Dermis blood vessel endothelial cell (primary cell): ENCODE measurements around the gene CDKN2B-AS1. TPM values are rescaled to one million over a fixed set of nuclear protein-coding genes. Genes with fewer than 3 reads are reported as not detected.
"Not testable (repeated sequence)": the region's sequence is repeated elsewhere in the genome, so short reads cannot be mapped to it uniquely, and the experiment has no call there.

Experiments
- DNase-seq: peaks from one replicate; pipeline ENCODE4 v3.0.0; 2010
- total RNA-seq: library from RNA; depleted of rRNA; stranded (reverse); fragments of >200 nt; gene quantifications from 2 replicates; pipeline ENCODE4 v1.2.3, GENCODE V29; 2014

Gene CDKN2B-AS1
- total RNA-seq, 1 donor from 2014 or later: 2.2 TPM

- DNase-seq: no peak
These were observed 51.8 kb downstream of the CDKN2B-AS1 start for GRCh38 chr9:22046243-22046885.

DNA sequence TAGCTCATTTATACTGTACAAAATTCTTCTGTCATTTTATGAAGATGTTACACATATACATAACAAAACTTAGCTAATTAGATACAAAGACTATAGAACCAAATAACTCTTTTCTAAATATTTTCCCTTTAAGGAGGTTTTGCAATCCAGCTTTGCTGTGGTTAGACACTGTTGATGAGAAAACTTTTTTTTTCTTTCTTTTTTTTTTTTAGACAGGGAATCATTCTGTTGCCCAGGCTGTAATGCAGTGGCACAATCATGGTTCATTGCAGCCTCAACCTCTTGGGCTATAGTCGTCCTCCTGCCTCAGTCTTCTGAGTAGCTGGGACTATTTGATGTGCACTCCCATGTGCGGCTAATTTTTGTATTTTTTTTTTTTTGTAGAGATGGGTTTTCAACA is 53.0 kb downstream of the CDKN2B-AS1 start:
- DNase-seq: no peak

DNA sequence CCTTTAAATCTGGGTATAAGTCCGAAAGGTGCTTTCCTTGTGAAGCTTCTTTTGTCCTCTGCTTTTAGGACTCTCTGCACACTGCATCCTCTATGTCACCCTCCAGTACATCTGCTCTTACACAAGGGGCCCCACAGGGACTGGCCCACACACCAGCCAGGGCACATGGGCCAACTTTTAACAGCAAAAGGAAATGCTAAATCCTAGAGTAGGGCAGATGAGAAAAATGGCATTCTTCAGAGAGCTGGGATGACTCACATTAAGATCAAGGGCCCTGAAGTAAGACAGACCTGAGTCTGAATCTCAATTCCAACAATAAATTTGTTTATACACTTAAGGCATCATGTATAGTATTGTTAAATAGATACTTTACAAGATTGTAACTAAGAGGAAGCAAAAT is 54.8 kb downstream of the CDKN2B-AS1 start:
- DNase-seq: peak; percentile 24

- DNase-seq: peak; percentile 83
These were observed 56.3 kb downstream of the CDKN2B-AS1 start for GRCh38 chr9:22050924-22051323.

GRCh38 chr9:22052376-22052945 is 57.9 kb downstream of the CDKN2B-AS1 start:
- DNase-seq: peak; percentile 94

- DNase-seq: peak; percentile 15
These were observed 58.6 kb downstream of the CDKN2B-AS1 start for GRCh38 chr9:22053178-22053577.

DNA sequence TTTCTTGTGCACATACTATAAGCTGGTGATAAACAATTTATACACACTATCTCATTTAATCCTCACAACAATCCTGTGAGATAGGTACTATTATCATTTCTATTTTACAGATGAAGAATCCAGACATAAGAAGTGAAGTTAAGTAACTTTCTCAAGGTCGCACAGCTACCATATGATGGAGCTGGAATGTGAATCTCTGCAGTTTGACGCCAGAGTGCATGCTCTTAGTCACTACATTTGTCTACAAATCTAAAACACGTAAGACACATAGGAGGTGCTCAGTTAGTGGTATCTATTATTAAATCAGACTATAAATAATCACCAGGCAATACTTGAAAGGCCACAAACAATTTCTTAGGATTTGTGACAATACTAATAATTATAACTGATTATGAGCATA is 59.5 kb downstream of the CDKN2B-AS1 start:
- DNase-seq: no peak

DNA sequence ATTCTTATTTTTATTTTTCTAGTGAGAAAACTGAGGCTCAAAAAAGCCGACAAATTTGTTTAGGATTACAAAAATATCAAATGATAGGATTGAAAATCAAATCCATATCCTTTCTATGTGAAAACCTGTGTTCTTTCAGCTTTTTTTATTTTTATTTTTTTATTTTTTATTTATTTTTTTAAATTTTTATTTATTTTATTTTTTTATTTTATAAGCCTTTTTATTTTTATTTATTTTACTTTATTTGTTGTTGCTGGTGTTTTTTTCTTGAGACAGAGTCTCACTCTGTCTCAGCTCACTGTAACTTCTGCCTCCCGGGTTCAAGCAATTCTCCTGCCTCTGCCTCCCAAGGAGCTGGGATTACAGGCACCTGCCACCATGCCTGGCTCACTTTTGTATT is 59.9 kb downstream of the CDKN2B-AS1 start:
- no peak for DNase-seq

- no peak for DNase-seq
These were observed 60.5 kb downstream of the CDKN2B-AS1 start for GRCh38 chr9:22055090-22055489.

DNA sequence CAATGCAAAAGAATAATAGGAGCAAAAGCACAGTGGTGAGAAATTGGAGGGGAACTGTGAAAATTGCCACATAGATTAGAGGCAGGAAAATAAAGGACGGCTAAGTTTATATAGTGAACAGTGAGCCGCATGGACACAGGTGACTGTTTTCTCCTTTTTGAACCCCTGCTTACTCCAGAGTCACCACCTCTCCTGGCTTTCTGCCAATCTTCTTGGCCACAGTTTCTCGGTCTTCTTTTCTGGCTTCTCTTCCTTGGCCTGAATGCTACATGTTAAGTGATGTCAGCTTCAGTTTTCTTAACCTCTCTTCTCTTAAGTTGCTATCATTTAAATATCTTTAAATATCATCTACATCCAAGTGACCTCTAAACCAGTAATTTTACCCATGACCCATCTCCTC is 61.8 kb downstream of the CDKN2B-AS1 start:
- DNase-seq: no peak

- not testable (repeated sequence) for DNase-seq
These were observed 63.4 kb downstream of the CDKN2B-AS1 start for GRCh38 chr9:22057972-22058371.

GRCh38 chr9:22060831-22061383 is 66.3 kb downstream of the CDKN2B-AS1 start:
- no peak for DNase-seq

DNA sequence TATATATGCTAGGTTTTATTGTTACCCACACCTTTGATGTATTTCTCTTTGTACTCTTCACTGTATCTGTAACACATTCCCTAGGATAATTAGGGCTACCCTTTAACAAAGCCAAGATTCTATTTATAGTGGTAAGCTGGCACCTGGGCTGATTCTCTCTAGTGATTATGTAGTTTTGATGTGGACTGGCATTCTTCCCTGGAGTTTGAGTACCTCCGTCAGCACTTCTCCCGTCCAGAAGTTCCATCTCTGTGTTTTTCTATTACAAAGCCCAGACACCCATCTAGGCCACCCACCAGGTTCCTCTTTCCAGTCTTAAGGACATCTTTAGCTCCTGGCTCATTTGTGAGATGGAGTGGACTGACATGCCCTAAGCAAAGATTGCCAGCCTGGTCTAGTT is 70.4 kb downstream of the CDKN2B-AS1 start:
- no peak for DNase-seq

DNA sequence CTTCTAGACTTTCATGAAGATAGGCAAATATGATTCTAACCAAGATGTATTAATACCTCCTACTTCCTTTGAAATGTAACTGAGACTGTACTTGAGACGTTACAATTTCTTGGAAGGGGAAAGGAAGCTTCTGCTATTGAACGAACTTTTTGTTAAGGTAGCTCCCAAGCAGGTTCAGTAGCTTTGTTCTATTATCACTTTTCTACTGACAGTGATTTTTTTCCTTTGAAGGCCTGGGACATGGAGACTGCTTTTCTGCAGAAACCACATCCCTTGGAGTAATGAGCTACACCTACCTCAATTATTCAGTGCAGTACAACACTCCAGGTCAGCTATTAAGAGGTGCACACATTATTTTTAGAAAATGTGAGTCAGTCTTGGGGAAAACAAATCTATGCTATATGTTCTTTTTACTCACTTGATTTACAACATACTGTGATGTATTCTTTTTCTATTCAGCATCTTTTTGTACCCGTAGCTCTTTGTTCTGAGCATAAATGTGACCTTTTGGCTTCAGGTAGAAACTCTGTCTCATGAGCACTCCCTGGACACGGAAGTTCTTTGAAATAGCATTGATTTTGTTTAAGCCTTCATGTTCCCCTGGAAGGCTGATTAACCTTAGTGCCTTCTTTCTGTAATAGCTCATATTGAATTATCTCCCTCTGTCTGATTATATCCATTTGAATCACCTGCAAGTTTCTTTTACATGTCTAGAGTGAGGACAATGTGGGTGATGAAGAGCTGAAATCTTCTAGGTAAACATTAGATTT is 71.0 kb downstream of the CDKN2B-AS1 start:
- DNase-seq: no peak

DNA sequence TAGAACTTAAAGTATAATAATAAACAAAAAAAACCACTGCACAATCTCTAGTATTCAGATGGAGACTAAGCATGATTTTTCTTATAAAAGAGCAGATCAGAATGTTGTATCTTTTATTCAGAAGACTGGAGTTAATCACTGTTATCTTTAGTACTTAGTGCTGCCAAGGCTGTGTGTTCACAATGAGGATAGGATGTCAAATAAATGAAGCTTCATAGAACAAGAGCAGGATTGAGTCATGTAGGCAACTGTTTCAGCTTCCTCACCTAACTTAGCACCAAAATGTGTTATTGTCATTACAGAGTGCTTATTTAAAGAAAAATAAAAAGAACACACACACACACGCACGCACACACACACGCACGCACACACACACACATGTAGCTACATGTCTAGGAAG is 72.6 kb downstream of the CDKN2B-AS1 start:
- no peak for DNase-seq

GRCh38 chr9:22068369-22068768 is 73.8 kb downstream of the CDKN2B-AS1 start:
- DNase-seq: no peak

- DNase-seq: no peak
These were observed 78.8 kb downstream of the CDKN2B-AS1 start for GRCh38 chr9:22073349-22073748.

- no peak for DNase-seq
These were observed 83.5 kb downstream of the CDKN2B-AS1 start for GRCh38 chr9:22078081-22078480.

DNA sequence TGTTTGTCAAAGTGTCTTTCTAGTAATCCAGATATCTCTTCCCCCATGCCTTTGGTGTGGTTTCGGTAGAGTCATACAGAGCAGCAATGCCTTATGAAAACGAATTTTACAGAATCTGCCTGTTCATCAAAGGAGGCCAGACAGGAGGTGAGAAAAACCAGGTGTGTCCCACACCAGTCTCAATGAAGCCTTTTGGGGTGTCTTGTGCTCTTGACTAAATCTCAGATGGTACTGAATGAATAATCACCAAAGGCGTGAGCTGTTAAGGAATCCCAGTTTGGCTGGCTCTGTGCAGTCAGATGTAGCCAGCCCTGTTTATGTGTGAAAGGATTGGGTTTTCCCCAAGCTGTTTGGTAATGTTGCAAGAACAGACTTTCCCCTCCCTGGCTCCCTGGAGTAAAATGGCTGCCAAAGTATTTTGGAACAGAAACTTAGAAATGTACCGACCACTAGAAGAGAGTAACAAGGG is 85.3 kb downstream of the CDKN2B-AS1 start:
- no peak for DNase-seq

- peak; percentile 65 for DNase-seq
These were observed 89.9 kb downstream of the CDKN2B-AS1 start for GRCh38 chr9:22084336-22085035.

GRCh38 chr9:22088053-22088716 is 93.6 kb downstream of the CDKN2B-AS1 start:
- DNase-seq: no peak

GRCh38 chr9:22088717-22089061 is 94.1 kb downstream of the CDKN2B-AS1 start:
- DNase-seq: no peak
